Fibroblast of upper back skin (primary cell): ENCODE measurements around the gene RAB4B.
"Not testable (repeated sequence)": the region's sequence is repeated elsewhere in the genome, so short reads cannot be mapped to it uniquely, and the experiment has no call there.

Experiments used
- DNase-seq: peaks from one replicate; pipeline ENCODE4 v3.0.0-alpha.2; 2013

The RAB4B gene

DNA sequence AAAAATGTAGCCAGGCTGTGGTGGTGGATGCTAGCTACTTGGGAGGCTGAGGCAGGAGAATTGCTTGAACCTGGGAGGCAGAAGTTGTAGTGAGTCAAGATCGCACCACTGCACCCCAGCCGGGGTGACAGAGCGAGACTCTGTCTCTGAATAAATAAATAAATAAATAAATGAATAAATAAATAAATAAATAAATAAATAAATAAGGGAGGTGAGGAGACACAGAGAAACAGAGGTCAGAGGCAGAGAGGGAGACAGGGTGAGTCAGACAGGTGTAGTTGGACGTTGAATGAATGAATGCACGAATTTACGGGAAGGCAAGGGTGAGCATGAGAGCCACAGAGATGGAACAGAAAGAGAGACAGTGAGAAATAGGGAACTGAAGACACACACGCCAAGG is 3.1 kb downstream of the RAB4B start:
- DNase-seq, result no peak

DNA sequence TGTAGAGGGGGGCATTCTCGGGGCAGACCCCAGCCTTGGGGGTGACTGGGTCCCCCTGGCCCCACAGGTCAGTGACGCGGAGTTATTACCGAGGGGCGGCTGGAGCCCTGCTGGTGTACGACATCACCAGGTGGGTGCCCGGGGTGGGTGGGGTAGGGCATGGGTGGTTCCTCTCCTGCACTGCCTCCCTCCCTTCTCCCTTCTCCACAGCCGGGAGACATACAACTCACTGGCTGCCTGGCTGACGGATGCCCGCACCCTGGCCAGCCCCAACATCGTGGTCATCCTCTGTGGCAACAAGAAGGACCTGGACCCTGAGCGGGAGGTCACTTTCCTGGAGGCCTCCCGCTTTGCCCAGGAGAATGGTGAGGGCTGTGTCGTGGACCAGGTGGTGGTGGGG is 5.7 kb downstream of the RAB4B start:
- no peak for DNase-seq

DNA sequence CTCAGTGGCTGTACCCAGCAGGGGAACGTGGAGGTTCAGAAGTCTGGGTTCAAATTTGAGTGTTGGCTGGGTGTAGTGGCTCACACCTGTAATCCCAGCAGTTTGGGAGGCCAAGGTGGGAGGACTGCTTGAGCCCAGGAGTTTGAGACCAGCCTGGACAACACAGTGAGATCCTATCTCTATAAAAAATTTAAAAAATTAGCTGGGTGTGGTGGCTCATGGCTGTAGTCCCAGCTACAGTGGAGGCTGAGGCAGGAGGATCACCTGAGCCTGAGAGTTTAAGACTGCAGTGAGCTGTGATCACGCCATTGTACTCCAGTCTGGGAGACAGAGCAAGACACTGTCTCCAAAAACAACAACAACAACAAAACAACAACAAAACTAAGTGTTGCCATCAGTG is 6.1 kb downstream of the RAB4B start:
- not testable (repeated sequence) for DNase-seq

DNA sequence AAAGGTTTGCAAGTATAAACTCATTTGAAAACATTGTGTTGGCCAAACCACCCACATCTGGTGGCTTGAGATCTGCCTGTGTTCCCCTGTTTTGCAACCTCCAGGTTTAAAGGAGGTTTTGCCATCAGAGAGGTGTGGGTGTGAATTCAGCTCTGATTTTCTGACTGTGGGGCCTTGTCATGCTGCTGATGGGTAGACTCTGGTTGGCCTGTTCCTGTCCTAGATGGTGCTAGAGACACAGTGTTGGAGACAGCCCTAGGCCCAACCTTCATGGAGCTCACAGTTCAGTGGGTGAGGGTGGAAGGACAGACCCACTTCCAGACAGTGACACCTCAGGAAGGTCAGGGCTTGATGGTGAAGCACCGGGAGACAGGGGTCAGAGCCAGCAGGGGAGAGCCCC is 7.5 kb downstream of the RAB4B start:
- DNase-seq, result no peak

DNA sequence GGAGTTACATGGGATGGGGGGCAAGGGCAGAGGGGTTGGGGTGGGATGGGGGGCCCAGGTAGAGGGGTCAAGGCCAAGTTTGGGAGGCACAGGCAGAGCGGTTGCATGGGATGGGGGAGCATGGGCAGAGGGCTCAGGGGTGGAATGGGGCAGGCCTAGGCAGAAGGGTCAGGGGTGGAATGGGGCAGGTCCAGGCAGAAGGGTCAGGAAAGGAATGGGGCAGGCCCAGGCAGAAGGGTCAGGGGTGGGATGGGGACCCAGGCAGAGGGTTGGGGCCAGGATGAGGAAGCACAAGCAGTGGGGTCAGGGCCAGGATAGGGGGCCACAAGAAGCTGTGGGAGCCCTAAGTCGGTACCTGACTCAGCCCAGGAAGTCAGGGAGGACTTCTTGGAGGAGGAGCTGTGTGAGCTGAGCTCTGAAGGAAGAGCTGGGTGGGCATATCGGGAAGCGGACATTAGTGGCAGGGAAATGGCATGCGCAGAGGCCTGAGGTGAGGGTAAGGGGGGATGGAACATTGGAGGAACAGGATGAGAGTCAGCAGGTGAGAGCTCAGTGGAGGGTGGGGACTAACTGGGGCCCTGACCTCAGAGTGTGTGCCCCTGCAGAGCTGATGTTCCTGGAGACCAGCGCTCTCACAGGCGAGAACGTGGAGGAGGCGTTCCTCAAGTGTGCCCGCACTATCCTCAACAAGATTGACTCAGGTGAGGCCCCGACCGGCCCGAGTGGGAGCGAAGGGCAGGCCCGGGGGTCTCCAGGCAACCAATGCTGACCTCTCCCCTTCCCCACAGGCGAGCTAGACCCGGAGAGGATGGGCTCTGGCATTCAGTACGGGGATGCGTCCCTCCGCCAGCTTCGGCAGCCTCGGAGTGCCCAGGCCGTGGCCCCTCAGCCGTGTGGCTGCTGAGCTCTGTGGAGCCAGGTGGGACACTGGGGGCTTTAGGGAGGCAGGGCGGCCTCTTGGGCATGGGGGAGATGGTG is 8.3 kb downstream of the RAB4B start:
- DNase-seq, result no peak

DNA sequence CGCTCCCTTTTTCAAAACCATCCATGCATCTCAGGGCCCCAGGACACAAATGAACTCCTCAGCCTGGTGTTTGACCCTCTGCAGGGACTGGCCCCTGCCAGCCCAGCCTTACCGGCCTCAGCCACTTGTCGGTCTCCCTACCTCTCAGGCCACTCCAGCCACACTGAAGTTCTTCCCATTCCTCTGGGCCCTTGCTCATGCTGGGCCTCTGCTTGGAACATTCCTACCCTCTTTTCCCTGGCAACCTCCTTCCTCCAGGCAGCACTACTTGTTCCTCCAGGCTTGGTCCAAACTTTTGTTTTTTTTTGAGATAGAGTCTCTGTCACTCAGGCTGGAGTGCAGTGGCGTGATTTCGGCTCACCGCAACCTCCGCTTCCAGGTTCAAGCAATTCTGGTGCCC is 13.3 kb downstream of the RAB4B start:
- DNase-seq, result no peak

DNA sequence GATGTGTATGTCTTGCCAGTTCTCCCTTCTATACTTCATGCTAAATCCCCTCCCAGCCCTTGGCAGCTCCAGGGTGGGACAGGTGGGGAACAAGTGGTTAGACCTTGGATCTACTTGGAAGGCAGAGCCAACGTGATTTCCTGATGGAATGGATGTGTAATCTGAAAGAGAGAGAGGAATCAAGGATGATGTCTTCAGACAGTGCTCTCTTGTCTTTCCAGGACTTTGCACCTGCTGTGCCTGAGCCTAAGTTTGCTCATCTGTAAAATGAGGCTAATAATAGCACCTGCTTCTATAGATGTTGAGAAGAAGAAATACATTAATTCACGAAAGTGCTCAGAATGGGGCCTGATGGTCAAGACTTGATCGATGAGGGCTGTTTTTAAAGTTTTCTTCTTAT is 13.9 kb downstream of the RAB4B start:
- no peak for DNase-seq

DNA sequence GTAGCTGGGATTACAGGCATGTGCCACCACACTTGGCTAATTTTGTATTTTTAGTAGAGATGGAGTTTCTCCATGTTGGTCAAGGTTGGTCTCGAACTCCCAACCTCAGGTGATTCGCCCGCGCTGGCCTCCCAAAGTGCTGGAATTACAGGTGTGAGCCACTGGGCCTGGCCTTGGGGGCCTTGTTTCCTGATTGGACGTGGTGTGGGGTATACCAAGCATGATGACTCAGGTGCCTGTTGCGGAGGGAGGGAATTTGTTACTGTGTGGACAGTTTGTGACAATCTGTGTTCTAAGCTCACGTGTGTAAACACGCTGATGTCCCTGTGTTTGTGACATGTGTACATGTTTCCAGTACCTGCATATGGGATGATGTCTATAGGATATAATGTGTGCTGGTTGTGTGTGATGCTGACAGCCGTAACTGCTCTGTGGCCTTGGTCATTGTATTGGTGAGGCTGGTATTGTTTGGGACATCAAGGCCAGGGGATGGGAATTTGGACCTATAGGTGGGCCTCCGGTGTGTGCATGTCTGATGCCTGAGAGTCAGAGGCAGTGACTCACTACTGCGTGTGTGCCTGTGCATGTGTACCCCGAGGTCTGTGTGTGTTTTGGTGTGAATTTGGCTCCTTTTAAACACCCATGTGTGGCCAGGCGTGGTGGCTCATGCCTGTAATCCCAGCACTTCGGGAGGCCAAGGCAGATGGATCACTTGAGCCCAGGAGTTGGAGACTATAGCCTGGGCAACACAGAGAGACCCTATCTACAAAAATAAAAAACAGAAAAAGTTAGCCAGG is 19.3 kb downstream of the RAB4B start:
- no peak for DNase-seq

DNA sequence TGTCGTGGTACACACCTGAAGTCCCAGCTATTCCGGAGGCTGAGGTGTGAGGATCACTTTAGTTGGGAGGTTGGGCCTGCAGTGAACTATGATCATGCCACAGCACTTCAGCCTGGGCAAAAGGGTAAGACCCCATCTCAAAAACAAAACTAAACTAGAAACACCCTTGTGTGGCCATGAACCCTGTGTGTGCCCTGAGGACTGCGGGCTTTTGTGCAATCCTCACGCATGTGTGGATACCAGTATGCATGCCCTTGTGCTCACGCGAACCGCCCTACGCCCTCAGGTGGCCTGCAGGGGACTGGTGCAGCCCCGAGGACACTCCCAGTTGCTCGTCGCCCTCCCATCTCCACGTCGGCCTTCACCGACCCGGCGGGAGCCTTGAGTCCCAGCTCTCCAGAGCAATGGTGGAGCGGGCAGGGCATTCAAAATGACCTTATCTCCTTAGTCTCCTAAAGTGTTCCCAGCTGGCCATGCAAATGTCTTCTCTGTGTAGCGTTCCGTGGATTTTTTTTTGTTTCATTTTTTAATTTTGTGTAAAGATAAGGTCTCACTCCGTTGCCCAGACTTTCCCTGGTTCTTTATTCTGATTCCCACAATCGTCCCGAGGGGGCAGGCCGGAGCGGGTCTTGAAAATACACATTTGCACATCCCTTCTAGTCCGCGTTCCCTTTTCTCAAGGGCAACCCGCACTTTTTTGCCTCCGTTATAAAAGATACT is 20.1 kb downstream of the RAB4B start:
- peak; percentile 39 for DNase-seq

DNA sequence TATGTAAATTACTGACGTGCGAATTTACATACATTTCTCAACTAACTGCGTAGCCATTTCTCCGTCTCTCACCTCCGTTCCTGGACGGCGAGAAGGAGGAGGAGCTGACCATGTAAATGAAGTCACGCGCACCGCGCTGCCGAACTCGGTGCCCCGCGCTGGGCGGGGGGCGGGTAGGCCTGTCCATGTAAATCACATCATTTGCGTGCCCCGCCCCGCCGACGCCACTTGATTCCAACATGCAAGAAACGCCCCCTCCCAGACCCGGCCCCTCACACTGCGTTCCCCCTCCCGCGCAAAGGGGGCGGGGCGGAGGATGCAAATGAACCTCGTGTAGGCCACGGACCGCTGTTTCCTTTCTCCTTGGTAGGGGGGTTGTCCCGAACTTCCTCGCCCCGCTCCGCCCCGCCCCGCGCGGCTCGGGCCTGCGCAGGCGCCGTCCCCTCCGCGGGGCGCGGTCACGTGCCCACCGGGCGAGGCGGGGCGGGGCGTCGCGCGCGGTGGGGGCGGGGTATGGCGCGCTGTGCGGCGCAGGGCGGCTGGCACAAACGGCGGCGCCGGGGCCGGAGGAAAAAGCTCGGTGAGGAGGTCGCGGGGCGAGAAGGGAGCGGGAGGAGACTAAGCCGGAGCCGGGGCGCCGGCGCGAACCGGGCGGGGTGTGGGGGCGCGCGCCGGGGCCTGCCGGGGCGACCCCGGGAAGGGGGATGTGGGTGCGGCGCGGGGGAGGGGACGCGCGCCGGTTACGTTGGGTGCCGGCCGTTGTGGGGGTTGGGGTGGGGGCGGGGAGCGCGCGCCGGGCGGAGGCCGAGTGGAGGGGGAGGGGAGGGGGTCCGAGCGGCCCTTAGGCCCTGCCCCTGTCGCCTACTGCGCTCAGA is 20.9 kb downstream of the RAB4B start, which contains the start of gene EGLN2:
TSS of gene EGLN2 (plus strand) at position 509 of the 875 bp plus-strand sequence. CDS start 1,382 bp downstream, outside the sequence.
- peak; percentile 100 for DNase-seq

DNA sequence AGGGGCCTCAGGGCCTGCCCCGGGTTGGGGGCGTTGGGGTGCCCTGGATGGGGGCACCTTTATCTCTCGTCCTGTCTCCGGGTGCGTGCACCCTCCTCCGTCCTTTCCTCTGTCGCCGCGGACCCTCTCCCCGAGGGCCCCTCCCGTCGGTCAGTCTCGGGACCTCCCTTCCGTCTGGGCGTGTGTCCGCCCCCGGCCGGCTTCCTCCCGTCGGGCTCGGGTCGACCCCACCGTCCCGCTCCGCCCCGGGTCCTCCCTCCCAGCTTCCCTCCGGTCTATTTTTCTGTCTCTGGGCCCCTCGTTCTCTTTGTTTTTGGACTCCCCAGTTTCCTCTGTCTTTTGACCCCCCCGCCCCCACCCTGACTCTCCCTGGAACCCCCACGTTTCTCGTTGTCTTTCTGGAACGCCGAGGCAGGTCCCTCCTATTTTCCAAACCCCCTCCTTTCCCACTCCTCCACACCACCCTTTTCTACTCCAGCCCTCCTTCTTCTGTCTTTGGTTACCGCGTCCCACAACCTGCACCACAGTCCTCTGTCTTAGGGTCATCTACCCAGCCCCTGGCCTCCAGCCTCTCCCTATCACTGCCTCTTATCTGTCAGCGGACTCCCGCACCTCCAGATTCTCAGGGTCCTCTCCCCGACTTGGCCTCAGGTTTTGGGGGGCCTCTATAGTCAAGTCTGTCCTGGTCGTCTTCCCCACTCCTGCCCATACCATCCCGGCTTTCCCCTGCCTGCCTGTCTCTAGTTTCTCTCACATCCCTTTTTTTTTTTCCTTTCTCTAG is 21.7 kb downstream of the RAB4B start:
- no peak for DNase-seq

DNA sequence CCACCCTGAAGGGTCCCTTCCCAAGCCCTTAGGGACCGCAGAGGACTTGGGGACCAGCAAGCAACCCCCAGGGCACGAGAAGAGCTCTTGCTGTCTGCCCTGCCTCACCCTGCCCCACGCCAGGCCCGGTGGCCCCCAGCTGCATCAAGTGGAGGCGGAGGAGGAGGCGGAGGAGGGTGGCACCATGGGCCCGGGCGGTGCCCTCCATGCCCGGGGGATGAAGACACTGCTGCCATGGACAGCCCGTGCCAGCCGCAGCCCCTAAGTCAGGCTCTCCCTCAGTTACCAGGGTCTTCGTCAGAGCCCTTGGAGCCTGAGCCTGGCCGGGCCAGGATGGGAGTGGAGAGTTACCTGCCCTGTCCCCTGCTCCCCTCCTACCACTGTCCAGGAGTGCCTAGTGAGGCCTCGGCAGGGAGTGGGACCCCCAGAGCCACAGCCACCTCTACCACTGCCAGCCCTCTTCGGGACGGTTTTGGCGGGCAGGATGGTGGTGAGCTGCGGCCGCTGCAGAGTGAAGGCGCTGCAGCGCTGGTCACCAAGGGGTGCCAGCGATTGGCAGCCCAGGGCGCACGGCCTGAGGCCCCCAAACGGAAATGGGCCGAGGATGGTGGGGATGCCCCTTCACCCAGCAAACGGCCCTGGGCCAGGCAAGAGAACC is 22.4 kb downstream of the RAB4B start:
- DNase-seq, result no peak

DNA sequence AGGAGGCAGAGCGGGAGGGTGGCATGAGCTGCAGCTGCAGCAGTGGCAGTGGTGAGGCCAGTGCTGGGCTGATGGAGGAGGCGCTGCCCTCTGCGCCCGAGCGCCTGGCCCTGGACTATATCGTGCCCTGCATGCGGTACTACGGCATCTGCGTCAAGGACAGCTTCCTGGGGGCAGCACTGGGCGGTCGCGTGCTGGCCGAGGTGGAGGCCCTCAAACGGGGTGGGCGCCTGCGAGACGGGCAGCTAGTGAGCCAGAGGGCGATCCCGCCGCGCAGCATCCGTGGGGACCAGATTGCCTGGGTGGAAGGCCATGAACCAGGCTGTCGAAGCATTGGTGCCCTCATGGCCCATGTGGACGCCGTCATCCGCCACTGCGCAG is 22.9 kb downstream of the RAB4B start:
- DNase-seq, result no peak

DNA sequence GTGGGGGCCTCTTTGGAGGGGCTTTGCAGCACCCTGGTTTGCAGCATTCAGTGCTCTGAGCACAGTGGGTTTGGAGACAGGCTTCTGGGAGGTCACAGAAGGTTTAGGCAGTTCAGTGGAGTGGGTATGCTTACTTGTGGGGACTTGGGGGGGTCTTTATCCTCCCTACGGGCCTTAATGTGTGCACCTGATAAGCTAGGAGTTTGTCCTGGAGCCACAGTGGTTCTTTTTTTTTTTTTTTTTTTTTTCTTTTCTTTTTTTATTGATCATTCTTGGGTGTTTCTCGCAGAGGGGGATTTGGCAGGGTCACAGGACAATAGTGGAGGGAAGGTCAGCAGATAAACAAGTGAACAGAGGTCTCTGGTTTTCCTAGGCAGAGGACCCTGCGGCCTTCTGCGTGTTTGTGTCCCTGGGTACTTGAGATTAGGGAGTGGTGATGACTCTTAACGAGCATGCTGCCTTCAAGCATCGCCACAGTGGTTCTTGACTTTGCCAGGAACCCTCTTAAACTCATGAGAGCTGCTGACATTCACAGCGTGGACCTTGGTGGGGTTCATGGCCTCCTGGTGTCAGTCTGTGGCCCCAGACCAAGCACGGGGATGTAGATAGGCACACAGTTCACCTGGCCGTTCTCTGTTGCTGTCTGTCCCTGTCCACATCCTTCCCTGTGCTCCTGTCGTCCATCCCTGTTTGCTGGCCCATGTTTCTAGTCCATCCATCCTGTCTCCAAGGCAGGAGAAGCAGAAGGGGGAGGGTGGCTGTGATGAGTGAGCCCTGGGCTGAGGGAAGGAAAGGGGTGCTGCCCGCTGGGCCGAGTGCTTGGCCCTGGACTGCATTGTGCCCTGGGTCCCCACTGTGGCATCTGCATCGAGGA is 23.6 kb downstream of the RAB4B start:
- DNase-seq, result no peak

DNA sequence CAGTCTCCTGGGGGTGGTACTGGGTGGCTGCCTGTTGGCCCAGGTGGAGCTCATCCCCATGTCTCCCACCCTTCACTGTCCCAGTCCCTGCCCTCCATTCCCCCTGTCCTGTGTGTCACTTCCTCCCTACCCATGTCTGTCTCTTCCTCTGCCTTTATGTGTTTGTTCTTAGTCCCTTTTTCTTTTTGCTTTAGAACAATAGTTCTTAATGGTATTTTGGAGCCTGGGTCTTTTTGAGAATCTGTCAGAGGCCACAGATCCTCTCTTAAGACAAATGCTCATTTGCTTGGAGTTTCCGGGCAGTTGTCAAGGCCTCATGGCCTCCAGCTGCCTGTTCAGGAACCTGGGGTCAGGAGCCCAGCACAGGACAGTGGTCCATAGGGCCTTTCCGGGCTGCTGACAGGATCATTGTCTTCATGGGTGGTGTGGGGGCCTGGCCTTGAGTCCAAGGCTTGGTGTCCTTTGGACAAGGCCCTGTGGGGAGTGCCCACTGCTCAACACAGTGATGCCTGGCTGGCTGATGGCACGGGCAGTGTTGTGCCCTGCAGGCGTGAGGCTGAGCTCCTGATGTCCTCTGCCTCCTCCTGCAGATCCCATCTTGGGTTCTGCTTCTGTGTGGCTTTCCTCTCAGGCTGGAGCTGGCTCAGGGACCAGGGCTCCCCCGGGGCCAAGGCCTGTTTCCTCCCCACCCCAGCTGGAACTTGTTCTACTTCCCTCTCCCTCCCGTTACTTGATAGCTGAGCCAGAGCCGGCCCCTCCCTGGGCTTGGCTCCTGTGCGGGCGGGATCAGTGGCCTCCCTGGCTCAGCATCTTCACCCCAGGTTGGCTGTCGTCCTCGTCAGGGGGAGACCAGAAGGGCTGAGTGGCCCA is 24.5 kb downstream of the RAB4B start:
- no peak for DNase-seq

DNA sequence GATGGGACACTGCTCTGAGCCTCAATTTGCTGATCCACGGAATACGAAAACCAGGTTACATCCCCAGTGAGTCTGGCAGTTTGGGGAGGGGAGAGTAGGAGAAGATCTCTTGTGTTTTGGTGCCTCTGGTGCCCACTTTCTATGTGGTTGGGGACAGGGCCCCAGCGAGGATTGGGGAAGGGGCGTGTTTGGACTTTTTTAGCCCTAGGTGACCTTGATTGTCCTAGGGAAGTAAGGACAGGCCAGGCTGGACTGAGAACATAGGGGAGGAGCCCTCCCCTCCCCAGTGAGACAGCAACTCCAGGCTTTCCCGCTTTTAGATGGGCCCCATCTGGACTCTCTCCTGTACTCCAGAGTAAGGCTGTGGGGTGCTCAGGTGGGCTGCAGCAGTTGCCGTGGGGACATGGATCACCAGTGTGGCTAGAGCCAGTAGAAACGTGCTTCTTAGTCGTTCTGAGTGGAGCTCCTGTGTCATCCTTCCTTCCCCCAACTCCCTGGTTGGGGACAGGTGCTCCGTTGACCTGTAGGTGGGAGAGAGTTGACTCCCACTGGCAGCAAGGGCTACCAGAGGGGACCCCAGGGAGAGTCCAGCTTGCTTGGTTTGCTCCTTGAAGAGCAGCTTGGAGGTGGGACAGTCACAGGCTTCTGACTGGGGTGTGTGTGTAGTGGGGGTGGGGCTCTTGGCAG is 25.3 kb downstream of the RAB4B start:
- no peak for DNase-seq

DNA sequence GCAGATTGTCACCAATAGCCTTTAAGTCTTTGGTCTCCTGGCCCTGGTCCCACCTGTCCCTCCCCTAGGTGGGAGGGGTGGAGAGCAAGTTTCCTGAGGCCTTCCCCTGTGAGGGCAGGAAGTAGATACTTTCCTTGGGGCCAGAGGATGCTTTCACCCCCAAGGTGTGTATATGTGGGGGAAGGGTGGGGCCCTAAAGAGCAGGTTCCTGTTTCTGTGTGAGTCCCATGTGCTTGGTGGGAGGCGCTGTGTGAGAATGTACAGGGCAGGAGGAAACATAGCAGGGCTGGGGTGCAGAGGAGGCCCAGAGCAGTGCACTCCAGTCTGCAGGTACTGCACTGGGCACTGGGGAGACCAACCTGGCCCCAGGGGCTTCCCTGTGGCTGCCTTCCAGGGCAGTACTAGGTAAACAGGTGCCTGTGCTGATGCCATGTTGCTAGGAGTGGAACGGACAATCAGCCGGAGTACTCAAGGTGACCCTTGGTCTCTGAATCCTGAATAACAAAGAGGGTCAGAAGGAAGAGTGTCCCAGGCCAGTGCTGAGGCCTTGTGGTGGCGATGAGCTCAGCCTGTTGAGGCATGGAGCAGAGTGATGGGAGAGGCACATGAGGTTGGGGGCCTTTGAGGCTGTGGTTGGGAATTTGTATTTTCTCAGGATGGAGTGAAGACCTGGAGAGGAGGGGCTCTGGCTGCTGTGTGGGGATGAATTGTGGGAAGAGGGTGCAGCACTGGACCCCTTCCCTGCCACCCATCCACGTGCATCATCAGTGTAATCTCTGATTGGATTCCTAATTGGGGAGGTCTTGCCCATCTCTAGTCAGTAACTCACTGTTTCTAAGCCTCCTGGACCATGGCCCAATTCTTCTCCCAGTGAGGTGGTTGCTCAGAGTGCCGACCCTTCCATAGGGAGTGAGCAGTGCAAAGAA is 26.1 kb downstream of the RAB4B start:
- no peak for DNase-seq
